Chondrocyte (in vitro differentiated cells): ENCODE measurements around the gene SFT2D1. TPM values are rescaled to one million over a fixed set of nuclear protein-coding genes. Genes with fewer than 3 reads are reported as not detected.

Experiments
- DNase-seq: peaks from one replicate; pipeline ENCODE4 v3.0.0; 2021; ENCODE audit warnings: mixed read lengths, low spot score
- H3K27ac Mint-ChIP-seq: one replicate; pipeline ENCODE4 v1.8.0; 2021; ENCODE audit warnings: mild to moderate bottlenecking, moderate library complexity, mixed read lengths; ENCODE audit not compliant: unreplicated experiment
- H3K27me3 Mint-ChIP-seq: 2 replicates; pipeline ENCODE4 v1.8.0; 2021; ENCODE audit warnings: low read depth, mixed read lengths
- H3K36me3 Mint-ChIP-seq: 2 replicates; pipeline ENCODE4 v1.8.0; 2021; ENCODE audit warnings: low read depth, mixed read lengths
- H3K4me1 Mint-ChIP-seq: 2 replicates; pipeline ENCODE4 v1.8.0; 2021; ENCODE audit warnings: low read depth, mild to moderate bottlenecking, mixed read lengths
- H3K4me3 Mint-ChIP-seq: one replicate; pipeline ENCODE4 v1.8.0; 2021; ENCODE audit warnings: mild to moderate bottlenecking, moderate library complexity, mixed read lengths; ENCODE audit not compliant: unreplicated experiment
- H3K9me3 Mint-ChIP-seq: 2 replicates; pipeline ENCODE4 v1.8.0; 2021; ENCODE audit warnings: low read depth, mixed read lengths
- CTCF ChIP-seq: fragments of 200-600 bp; sonication (generic); IDR thresholded peaks from 2 replicates; pipeline ENCODE4 v1.5.0; 2021; ENCODE audit warnings: antibody characterized with exemption, mild to moderate bottlenecking, moderate library complexity
- total RNA-seq: library from RNA; stranded (reverse); gene quantifications from 3 replicates; pipeline ENCODE4 v1.2.1, GENCODE V29; 2021

SFT2D1 gene
- total RNA-seq, 1 donor from 2014 or later, result 30.0 TPM

GRCh38 chr6:166296035-166296883 lies 46.1 kb downstream of the SFT2D1 start:
- TF ChIP-seq CTCF, result no peak

GRCh38 chr6:166293731-166294584 lies 48.4 kb downstream of the SFT2D1 start:
- Mint-ChIP-seq H3K9me3 (peaks cover 6% of the 10 kb centered on the region), H3K4me3 (no peak overlapping the region), H3K27me3 (peaks cover 72% of the 10 kb centered on the region), H3K4me1 (no peaks in the 10 kb centered on the region), H3K27ac (no peak overlapping the region), H3K36me3 (peaks cover 4% of the 10 kb centered on the region)
- no peak for TF ChIP-seq CTCF
- no peak for DNase-seq

More at GRCh38 chr6:166296035-166296883, 46.1 kb downstream of the SFT2D1 start:
- no peak for DNase-seq
- peaks cover 6% of the 10 kb centered on the region for H3K9me3 Mint-ChIP-seq
- no peak overlapping the region for H3K4me3 Mint-ChIP-seq
- H3K36me3 Mint-ChIP-seq, result peaks cover 4% of the 10 kb centered on the region
- no peak overlapping the region for H3K27ac Mint-ChIP-seq
- no peaks in the 10 kb centered on the region for H3K4me1 Mint-ChIP-seq
- H3K27me3 Mint-ChIP-seq, result peaks cover 56% of the 10 kb centered on the region

GRCh38 chr6:166289207-166290060 lies 52.9 kb downstream of the SFT2D1 start:
- Mint-ChIP-seq H3K36me3 (peaks cover 2% of the 10 kb centered on the region), H3K4me3 (no peak overlapping the region), H3K9me3 (no peaks in the 10 kb centered on the region), H3K27me3 (peaks cover 54% of the 10 kb centered on the region), H3K4me1 (no peaks in the 10 kb centered on the region), H3K27ac (no peak overlapping the region)
- DNase-seq, result no peak
- TF ChIP-seq CTCF, result no peak

- no peak for DNase-seq
- TF ChIP-seq CTCF, result no peak
- Mint-ChIP-seq H3K36me3 (peaks cover 2% of the 10 kb centered on the region), H3K4me3 (no peak overlapping the region), H3K27ac (no peak overlapping the region), H3K27me3 (peaks cover 62% of the 10 kb centered on the region), H3K4me1 (no peaks in the 10 kb centered on the region), H3K9me3 (no peaks in the 10 kb centered on the region)
These were observed 55.5 kb downstream of the SFT2D1 start for GRCh38 chr6:166286839-166287271.
